SH-SY5Y (cell line): ENCODE data around the gene E2F4.

ENCODE experiments used
- GATA2 ChIP-seq: IDR thresholded peaks from 2 replicates; pipeline ENCODE4 v1.6.1; 2011; ENCODE audit warnings: mild to moderate bottlenecking, low read depth, low read length
- GATA3 ChIP-seq: IDR thresholded peaks from 2 replicates; pipeline ENCODE4 v1.6.1; 2011; ENCODE audit warnings: low read depth, mild to moderate bottlenecking, low read length, moderate library complexity

DNA sequence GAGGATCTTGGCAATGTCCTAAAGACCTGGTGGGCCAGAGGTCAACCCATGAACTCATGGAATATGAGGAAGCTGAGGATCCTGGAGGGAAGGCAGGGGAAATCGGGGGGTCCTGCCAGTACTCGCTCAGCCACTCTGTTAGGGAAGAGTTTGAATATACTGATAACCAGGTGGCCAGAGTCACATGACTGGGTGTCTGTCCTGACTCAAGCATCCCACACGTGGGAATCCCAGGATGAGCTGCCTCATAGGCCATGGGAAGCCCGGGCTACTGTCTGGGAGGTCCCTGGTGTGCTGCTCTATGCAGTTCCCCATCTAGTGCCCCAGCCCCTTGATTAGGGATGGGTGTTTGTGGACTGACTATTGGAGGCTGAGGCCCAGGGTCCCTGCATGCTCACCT, 3.6 kb upstream of the E2F4 start:
- no peak for TF ChIP-seq GATA3
- TF ChIP-seq GATA2, result no peak
